Epidermal melanocyte (primary cell): ENCODE data around the gene GKAP1.
"Not testable (repeated sequence)": the region's sequence is repeated elsewhere in the genome, so short reads cannot be mapped to it uniquely, and the experiment has no call there.

Experiments used
- DNase-seq: peaks from one replicate; pipeline ENCODE4 v3.0.0; 2011; ENCODE audit warnings: low spot score; ENCODE audit not compliant: insufficient read length

The GKAP1 gene

DNA sequence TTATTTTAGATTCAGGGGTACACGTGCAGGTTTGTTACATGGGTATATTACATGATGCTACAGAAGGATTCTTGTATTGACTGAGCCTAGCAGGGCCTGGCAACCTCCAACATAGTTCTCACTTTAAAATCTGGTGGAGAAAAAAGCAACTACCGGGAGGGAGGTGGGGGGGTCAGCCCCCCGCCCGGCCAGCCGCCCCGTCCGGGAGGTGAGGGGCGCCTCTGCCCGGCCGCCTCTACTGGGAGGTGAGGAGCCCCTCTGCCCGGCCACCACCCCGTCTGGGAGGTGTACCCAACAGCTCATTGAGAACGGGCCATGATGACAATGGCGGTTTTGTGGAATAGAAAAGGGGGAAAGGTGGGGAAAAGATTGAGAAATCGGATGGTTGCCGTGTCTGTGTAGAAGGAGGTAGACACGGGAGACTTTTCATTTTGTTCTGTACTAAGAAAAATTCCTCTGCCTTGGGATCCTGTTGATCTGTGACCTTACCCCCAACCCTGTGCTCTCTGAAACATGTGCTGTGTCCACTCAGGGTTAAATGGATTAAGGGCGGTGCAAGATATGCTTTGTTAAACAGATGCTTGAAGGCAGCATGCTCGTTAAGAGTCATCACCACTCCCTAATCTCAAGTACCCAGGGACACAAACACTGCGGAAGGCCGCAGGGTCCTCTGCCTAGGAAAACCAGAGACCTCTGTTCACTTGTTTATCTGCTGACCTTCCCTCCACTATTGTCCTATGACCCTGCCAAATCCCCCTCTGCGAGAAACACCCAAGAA, 88.8 kb downstream of the GKAP1 start:
- not testable (repeated sequence) for DNase-seq

DNA sequence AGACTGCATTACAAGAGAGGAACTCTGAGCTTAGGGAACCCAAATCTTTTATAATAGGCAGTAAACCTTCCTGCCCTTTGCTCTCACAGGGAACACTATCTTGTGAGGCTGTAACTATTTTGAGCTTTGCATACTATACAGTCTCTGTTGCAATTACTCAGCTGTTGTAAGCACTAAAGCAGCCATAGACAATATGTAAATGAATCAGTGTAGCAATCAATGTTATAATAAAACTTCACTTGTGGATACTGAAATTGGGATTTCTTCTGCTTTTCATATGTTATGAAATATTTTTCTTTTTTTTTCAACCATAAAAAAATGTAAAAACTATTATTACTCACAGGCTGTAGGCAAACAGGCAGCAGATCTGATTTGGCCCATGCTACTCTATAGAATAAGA, 93.1 kb downstream of the GKAP1 start:
- no peak for DNase-seq

DNA sequence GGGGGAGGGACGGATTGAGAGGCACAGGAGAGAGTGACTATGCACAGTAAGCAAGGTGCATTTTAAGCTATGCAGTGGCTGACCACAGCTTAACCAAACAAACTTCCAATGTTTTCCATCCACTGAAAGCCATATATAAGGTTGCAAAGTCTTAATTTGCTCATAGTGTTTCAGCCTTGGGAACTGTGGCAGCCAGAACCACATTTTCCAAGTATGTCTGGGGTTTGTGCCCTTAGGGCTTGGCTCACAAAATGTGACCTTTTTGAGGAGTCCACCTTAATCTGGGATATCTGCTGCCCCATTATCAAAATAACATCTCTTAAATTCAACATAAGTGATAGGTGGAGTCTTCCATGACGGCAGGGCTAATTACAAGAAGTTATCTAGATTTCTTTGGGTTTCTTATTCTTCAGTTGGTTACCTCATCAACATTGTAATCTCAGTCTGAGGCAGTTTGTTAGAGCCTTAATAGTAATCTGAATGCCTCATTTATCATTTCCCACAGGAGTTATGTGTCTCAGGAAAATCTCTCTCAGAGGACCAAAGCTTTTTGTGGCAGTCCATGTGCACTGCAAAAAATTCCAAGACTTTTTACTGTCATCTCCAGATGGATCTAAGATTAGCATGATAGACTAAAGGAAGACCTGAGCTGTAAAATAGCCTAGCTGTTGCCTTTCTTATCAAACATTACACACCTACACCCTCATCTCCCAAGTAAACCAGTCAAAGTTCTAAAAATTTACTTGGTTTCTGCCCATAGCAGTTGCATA, 94.7 kb downstream of the GKAP1 start:
- DNase-seq, result no peak

DNA sequence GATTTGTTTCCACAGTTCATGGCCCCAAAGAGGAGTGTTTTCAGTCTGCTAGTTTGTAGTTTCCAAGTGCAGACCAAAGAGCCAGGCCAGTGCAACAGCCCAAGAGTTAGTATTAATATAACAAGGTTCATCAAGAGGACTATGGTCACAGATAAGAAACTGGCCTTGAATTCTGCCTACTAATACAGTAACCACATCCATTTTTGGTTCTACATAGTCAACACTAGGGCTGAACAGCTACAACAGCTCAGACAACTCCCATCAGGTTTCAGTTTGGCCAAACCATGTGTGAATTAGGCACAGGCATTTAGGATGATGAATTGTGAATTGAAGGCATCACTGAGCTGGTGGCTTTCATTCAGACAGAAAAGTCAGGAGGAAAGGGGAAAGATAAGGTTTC, 96.1 kb downstream of the GKAP1 start:
- DNase-seq, result no peak

DNA sequence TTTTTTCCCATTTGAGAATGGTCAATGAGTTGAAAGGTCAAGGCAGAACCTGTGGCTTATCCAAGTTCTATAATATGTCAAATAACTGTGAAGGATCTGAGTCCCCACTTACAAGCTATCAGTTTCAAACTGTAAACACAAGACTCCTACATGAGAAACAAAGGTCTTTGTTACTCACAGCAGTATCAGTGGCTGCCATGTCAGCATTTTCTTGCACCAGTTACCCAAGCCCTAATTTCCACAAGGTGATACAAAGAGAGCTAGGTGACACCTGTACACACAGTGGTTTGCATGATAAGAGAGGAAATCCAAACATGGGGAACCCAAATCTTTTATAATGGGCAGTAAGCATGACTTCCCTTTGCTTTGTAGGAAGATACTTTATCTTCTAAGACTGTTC, 101.8 kb downstream of the GKAP1 start:
- no peak for DNase-seq

DNA sequence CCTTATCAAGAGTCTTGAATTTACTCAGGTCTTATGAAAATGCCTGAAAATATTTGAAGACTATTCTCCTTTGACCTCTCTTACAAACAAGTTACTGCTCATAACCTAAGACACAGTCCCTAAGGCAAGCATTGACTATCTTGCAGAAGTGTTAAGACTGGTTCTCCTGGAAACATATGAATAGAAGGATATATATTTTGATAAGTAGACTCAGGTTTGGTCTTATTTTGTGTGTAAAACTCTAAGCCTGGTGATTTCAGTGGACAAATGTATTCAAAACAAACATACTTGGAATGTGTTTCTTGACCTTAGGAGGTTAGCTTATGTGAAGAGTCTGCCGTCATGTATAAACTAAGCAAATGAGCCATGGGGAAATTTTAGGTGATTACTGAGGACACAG, 102.3 kb downstream of the GKAP1 start:
- no peak for DNase-seq

DNA sequence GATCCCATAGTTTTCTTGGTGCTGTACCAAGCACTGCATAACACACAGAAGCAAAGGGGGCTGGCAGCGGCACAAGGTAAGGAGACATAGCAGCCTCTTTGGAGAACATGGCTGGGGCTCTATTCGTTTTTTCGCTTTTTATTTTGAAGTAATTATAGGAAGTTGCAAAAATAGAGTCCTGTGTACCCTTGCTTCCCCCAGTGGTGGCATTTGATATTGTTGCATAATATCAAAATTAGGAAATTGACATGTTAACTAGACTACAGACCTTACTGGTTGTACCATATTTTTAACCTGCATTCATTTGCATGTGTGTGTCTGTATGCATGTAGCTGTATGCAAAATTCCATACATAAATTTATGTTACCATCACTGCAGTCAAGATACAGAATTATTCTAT, 103.2 kb downstream of the GKAP1 start:
- DNase-seq, result no peak

DNA sequence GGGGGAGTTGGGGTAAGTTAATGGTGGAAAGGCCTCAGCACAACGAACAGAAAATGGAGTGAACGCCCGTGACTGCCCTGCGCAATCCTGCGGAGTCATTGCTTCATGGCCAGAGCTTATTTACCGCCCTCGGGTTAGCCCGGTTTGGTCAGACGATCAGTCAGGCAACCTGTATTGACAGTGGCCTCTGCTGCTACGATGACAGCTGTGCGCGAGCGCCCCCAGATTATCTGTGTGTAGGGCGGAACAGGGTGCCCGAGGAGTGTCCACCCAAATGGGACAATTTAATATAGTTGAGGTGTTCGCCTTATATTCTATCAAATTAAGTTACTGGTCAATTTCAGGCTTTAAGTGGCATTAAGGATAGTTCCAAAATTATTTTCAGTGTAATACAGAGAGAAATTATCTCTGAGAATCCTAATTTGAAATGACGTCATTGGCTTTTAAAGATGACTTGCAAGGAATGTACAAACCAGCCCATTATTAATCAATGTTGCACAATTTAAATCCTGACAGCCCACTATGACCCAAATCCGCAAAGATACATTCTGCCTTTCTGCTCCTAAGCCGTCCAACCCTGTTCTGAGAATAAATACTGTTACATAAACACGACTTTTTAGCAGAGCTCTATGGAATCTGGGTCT, 108.9 kb downstream of the GKAP1 start:
- no peak for DNase-seq

DNA sequence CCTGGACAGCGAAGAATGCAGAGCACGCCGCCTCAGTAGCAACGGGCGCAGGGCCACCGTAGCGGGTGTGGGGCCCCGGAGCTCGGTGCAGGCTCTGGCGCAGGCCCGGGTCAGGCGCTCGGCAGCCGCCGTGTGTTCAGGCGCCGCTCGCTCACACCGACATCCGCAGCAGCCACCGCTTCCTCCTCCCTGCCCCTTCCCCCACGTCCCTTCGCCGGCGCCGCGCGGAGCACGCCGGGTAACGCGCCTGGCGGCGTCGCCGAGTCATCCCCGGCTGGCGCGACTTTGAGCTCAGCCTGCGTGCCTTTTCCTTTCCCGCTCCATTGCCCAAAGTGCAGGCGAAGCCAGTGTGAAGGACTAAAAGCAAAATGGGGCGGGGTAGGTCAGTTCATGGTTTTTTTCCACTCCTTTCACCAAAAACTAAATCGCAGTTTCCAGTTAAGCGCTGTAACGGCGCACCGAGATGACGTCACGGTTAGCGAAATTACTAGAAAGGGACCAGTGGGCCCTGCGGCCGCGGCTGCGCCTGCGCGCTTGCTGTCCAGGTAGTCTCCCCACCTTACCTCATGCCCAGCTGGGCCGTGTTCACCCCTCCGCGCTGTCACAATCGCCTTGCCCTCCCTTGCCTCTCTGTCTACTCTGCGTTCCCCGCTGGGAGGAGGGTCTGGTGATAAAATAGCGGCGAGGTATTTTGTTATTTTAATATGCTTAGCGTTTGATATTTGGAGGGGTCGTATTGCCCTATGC, 109.6 kb downstream of the GKAP1 start, which contains the start of gene UBQLN1:
Gene UBQLN1 (minus strand): TSS at position 191 of the 747 bp plus-strand sequence. CDS start 279 bp downstream, outside the sequence.
- peak; percentile 91 for DNase-seq

DNA sequence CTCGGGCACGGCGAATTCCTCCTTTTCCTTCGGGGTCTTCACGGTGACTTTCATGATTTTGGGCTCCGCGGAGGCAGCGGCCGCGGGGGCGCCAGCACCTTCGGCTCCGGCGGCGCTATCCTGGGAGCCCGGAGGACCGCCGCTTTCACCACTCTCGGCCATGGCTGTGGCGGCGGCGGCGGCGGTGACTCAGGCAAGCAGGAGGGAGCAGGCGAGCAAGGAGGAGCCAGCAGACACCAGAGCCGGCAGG, 110.1 kb downstream of the GKAP1 start:
- DNase-seq, result peak; percentile 43

DNA sequence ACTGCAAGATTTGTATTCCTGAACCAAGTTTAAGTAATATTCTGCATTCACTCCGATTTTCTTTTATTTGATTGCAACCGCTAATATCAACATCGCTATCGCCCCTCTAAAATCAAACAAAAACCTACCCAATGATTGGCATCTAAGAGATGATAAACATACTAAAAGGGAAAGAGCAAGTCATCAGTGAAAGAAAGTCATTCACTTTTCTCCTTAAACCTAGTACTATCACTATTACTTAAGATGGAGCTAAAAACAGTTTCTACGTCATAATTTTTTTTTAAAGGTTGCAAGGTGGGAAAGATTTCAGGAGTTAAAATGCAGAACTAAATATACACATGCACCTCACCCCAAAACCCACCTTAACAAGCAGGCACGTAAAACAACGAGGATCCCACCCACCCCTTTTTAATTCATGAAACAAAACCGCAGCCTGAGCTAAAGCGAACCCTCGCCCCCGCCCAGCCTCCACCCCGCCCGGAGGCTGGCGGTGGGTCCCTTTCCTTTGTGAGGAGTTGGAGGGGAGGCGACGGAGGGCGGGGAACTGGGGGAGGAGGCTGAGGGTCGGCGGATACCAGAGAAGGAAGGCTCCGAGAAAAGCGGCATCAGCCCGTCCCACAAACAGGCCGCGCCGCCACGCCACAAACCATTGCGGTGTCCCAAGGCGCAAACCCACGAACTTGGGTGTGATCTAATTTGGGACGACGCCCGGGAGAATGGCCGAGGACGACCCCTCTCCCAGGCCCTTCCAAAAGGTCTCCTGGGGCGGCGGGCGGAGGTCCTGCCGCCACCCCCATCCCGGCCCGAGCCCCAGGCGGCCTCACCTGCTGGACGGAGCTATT, 110.7 kb downstream of the GKAP1 start:
- no peak for DNase-seq

DNA sequence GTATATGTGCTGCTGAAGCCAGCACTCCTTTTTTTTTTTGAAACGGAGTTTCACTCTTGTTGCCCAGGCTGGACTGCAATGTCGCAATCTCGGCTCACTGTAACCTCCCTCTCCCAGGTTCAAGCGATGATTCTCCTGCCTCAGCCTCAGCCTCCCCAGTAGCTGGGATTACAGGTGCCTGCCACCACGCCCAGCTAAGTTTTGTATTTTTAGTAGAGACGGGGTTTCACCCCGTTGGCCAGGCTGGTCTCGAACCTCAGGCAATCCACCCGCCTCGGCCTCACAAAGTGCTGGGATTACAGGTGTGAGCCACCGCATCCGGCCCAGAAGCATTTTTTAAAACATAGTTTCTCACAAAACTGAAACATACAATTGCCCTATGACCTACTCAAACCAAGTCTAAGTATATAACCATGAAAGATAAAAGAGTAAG, 112.3 kb downstream of the GKAP1 start:
- DNase-seq, result not testable (repeated sequence)

DNA sequence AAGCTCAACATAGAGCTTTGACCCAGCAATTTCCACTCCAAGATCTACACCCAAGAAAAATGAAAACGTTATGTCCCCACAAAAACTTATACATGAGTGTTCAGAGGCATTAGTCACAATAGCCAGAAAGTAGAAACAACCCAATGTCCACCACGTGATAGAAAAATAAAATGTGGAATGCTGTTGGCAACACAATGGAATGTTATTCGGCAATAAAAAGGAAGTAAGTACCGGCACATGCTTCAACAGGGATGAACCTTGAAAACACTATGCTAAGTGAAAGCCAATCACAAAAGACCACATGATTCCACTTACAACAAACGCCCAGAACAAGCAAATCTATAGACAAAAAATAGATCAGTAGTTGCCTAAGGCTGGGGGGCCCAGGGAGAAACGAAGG, 115.8 kb downstream of the GKAP1 start:
- DNase-seq, result no peak

DNA sequence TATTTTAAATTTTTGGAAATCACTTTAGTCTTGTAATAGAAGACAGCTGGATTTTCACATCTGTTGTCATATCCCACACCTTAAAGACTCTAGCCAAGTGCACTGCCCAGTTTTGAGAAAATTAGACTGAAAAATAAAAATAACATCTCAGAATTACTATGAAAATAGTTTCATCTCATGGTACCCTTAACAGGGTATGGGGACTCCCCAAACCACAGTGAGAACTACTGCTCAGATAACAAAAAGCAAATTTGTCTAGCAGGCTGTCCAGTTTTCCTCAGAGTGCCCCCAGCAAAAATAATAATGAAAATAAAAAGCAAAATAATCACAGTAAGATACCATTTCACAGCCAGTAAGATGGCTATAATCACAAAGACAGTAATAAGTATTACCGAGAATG, 116.3 kb downstream of the GKAP1 start:
- no peak for DNase-seq

DNA sequence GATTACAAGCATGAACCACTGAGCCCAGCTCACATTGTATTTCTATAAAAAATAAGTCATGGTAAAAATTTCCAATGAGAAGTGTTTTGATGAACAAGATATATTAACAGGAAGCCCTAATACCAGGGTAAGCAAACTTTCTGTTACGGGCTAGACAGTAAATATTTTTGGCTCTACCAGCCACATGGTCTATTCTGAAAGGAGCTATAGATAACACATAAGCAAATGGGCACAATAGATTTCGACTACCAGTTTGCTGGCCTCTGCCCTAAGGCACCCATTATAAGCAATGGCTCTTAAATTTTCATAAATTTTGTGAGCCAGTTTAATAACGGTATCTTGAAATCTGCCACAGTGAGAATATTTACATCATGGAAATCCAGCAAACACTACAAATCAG, 118.0 kb downstream of the GKAP1 start:
- DNase-seq, result no peak

DNA sequence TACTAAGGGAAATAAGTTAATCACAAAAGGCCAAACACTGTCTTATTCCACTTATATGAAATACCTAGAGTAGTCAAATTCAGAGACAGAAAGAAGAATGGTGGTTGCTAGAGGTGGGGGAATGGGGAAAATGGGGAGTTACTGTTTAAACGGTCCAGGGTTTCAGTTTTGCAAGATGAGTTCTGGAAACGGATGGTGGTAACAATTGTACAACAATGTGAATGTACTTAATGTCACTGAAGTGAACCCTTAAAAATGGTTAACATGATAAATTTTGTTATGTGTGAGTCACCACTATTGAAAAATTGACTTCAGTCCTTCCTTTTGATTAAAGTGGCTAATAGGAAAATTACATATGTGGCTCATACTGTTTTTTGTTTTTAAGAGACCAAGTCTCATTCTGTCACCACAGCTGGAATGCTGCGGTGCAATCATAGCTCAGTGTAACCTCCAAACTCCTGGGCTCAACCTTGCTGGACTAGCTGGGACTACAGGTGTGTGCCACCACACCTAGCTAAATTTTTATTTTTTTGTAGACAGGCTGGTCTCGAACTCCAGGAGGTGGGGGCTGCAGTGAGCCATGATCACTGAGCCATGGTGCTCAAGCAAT, 118.5 kb downstream of the GKAP1 start:
- no peak for DNase-seq

DNA sequence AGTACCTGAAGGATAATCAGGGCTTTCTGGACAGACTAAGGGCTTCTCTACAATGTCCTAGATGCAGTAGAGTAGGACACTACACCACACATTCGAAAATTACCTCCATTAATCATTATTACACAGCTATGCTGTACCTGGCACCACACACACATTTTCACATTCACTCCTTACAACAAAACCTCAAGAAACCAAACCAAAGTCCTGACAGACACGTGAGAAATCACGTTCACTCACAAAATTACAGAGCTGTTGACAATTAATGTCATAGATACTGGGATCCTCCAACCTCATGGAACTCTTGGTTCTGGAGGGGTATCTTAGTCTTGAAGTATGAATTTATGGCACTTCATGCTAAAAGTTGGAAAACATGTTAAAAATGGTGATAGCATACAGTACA, 126.1 kb downstream of the GKAP1 start:
- no peak for DNase-seq
